ENCODE results near the gene AUTS2. TPM values are rescaled to one million over a fixed set of nuclear protein-coding genes. Genes with fewer than 3 reads are reported as not detected.
A peak's percentile ranks its signal among the peaks of the same experiment; 100 is the strongest.

The AUTS2 gene
- total and polyA plus RNA-seq, 2 experiments from 2014 or later: 3.0 to 4.4 TPM

DNA sequence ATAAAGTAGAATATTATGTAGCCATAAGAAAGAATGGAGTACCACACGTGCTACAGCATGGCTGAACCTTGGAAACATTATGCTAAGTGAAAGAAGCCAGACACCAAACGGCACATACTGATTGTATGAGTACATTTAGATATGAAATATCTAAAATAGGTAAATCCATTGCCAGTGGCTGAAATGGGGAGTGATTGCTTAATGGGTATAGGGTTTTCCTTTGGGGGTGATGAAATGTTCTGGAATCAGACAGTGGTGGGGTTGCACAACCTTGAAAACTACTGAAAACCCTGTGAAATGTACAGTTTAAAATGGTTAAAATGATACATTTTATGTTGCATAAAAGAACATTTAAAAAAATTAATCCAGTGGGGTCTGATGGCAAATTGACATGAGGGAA is 667.9 kb downstream of the AUTS2 start:
- H3K36me3 ChIP-seq (ENCODE audit: low read depth): no peaks in the 10 kb centered on the region
- H3K4me3 ChIP-seq: no peak overlapping the region
- H2AFZ ChIP-seq: no peak overlapping the region
- peaks cover under 1% of the 10 kb centered on the region; the same call in 1 of the 2 replicates for H3K4me1 ChIP-seq (ENCODE audit: insufficient read depth)
- no peak overlapping the region for H3K9ac ChIP-seq
- no peaks in the 10 kb centered on the region for H3F3A ChIP-seq (ENCODE audit: insufficient read depth)
- H4K20me1 ChIP-seq (ENCODE audit: insufficient read depth): no peaks in the 10 kb centered on the region
- H3K9me2 ChIP-seq (ENCODE audit: insufficient read depth): no peaks in the 10 kb centered on the region
- WGBS, 2 experiments (ENCODE audit: low coverage in 1 of 2, low lambda C conversion rate in 2 of 2, missing lambda C conversion rate in 2 of 2): 57 to 71% methylated on average over 2 of the region's 2 CpGs
- no peak overlapping the region for H3K27ac ChIP-seq
- no peak overlapping the region for H3K4me2 ChIP-seq (ENCODE audit: unreplicated experiment)
- no peaks in the 10 kb centered on the region for H3K79me2 ChIP-seq (ENCODE audit: insufficient read depth)
- in situ Hi-C loops (cut with MboI): no loop called here
- no peaks in the 10 kb centered on the region for H3K27me3 ChIP-seq (replicated peaks; ENCODE audit: insufficient read depth)
- H3K9me3 ChIP-seq (ENCODE audit: low read depth): no peaks in the 10 kb centered on the region
- TF ChIP-seq EZH2 (IDR thresholded peaks at IDR 0.05; ENCODE audit: insufficient read depth, poor library complexity, severe bottlenecking): no peak
- peak; percentile 6 for DNase-seq

DNA sequence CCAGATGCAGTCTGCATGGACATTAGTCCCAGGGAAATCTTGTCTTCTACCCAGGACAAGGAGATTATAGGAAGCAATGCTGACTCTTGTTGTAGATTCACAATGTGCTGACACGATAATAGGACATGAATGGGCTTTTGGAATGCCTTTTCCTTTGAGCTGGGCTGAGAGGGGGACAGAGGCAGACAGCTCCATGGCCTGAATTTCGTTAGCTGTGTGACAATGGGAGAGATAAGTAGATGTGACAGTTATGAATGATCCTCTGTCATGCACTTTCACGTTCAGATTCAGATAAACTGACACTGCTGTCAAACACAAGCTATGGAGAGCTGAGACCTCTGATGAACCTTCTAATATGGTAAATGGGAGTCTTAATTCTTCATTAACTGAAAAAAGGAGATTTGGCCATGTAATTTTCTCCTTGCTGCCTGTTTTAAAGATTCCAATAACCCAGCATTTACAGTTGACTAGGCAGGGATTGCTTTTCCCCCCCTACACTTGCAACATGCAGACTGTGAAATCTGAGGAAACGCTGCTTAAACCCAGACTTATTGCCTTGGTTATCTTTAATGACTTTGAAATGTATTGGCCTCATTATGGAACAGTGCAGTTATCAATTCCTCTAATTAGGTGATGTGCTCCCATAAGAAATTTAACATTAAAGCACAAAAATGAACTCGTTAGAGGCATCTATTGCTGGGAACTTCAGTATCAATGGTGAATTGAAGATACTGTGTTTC is 669.3 kb downstream of the AUTS2 start:
- H3K27ac ChIP-seq: no peak overlapping the region
- no peaks in the 10 kb centered on the region for H3K36me3 ChIP-seq (ENCODE audit: low read depth)
- no peak overlapping the region for H2AFZ ChIP-seq
- H3K9me3 ChIP-seq (ENCODE audit: low read depth): no peaks in the 10 kb centered on the region
- 56 to 61% methylated on average over 5 of the region's 5 CpGs for WGBS, 2 experiments (ENCODE audit: low coverage in 1 of 2, low lambda C conversion rate in 2 of 2, missing lambda C conversion rate in 2 of 2)
- H3K4me3 ChIP-seq: no peak overlapping the region
- no peaks in the 10 kb centered on the region for H3K9me2 ChIP-seq (ENCODE audit: insufficient read depth)
- no peak overlapping the region for H3K4me2 ChIP-seq (ENCODE audit: unreplicated experiment)
- H3K79me2 ChIP-seq (ENCODE audit: insufficient read depth): no peaks in the 10 kb centered on the region
- DNase-seq: no peak
- H3F3A ChIP-seq (ENCODE audit: insufficient read depth): no peaks in the 10 kb centered on the region
- H3K27me3 ChIP-seq (replicated peaks; ENCODE audit: insufficient read depth): no peaks in the 10 kb centered on the region
- TF ChIP-seq EZH2 (IDR thresholded peaks at IDR 0.05; ENCODE audit: insufficient read depth, poor library complexity, severe bottlenecking): no peak
- H3K9ac ChIP-seq: no peak overlapping the region
- no peaks in the 10 kb centered on the region for H4K20me1 ChIP-seq (ENCODE audit: insufficient read depth)
- in situ Hi-C loops (cut with MboI): no loop called here
- H3K4me1 ChIP-seq (ENCODE audit: insufficient read depth): peaks cover 4% of the 10 kb centered on the region; the same call in 1 of the 2 replicates

DNA sequence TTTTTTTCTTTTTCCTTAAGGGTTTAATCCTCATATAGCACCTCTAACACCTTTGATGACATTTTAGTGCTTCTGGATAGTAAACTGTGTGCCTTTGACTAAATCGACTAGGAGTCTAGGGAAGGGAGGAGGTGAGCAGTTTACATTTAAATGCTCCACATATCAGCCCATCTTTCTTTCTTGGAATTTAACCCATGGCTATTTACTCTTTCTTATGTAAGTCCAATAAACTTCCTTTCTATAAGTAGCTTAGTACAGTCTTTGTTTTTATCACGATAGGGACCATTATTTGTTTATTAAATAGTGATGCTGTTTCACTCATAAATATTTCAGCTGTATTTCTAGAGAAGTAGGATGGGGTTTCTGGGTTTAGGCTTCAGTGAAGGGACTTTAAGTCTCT is 669.9 kb downstream of the AUTS2 start:
- Histone ChIP-seq H3K9me2 (ENCODE audit: insufficient read depth) (no peaks in the 10 kb centered on the region), H3K4me1 (ENCODE audit: insufficient read depth) (peaks cover 4% of the 10 kb centered on the region; the same call in 1 of the 2 replicates), H3F3A (ENCODE audit: insufficient read depth) (no peaks in the 10 kb centered on the region), H3K4me2 (ENCODE audit: unreplicated experiment) (no peak overlapping the region), H3K79me2 (ENCODE audit: insufficient read depth) (no peaks in the 10 kb centered on the region), H3K36me3 (ENCODE audit: low read depth) (no peaks in the 10 kb centered on the region), H2AFZ (no peak overlapping the region), H3K9me3 (ENCODE audit: low read depth) (no peaks in the 10 kb centered on the region), H3K27ac (no peak overlapping the region), H3K9ac (no peak overlapping the region), H3K27me3 (replicated peaks; ENCODE audit: insufficient read depth) (no peaks in the 10 kb centered on the region), H4K20me1 (ENCODE audit: insufficient read depth) (no peaks in the 10 kb centered on the region), H3K4me3 (no peak overlapping the region)
- no peak for DNase-seq
- in situ Hi-C loops (cut with MboI): no loop called here
- 76 to 89% methylated on average over 2 of the region's 2 CpGs for WGBS, 2 experiments (ENCODE audit: low coverage in 1 of 2, low lambda C conversion rate in 2 of 2, missing lambda C conversion rate in 2 of 2)
- TF ChIP-seq EZH2phosphoT487 (IDR thresholded peaks at IDR 0.05; ENCODE audit: insufficient read depth, low read depth) (no peak), EZH2 (IDR thresholded peaks at IDR 0.05; ENCODE audit: insufficient read depth, poor library complexity, severe bottlenecking) (no peak)

DNA sequence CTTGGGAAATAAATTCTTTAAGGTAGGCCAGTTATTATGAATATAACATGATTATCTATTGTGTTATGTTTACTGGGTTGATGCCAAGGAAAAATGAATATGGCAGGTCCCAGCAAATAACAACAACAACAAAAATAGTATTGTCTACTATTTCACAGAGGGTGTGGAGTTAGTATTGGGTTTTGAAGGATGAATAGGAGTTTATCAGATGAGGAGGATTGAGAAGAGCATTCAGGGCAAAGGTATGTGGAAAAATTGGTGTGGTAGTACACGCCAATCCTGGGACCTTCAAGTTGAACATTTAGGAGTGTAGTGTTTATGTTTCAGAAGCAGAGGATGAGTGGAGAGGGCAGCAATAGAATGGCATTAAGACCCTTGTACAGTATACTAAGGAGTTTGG is 671.9 kb downstream of the AUTS2 start:
- in situ Hi-C loops (cut with MboI): no loop called here

More for the DNA sequence above, 671.9 kb downstream of the AUTS2 start:
- Histone ChIP-seq H3K4me1 (ENCODE audit: insufficient read depth) (peaks cover 4% of the 10 kb centered on the region; the same call in 1 of the 2 replicates), H3F3A (ENCODE audit: insufficient read depth) (no peaks in the 10 kb centered on the region), H3K27ac (no peak overlapping the region), H3K79me2 (ENCODE audit: insufficient read depth) (no peaks in the 10 kb centered on the region), H3K36me3 (ENCODE audit: low read depth) (no peaks in the 10 kb centered on the region), H2AFZ (no peak overlapping the region), H3K9me3 (ENCODE audit: low read depth) (no peaks in the 10 kb centered on the region), H3K4me2 (ENCODE audit: unreplicated experiment) (no peak overlapping the region), H3K4me3 (no peak overlapping the region), H4K20me1 (ENCODE audit: insufficient read depth) (no peaks in the 10 kb centered on the region), H3K27me3 (replicated peaks; ENCODE audit: insufficient read depth) (no peaks in the 10 kb centered on the region), H3K9me2 (ENCODE audit: insufficient read depth) (no peaks in the 10 kb centered on the region), H3K9ac (no peak overlapping the region)
- TF ChIP-seq EZH2phosphoT487 (IDR thresholded peaks at IDR 0.05; ENCODE audit: insufficient read depth, low read depth): no peak
- TF ChIP-seq EZH2 (IDR thresholded peaks at IDR 0.05; ENCODE audit: insufficient read depth, poor library complexity, severe bottlenecking): no peak
- 81 to 92% methylated on average over 1 of the region's 1 CpG for WGBS, 2 experiments (ENCODE audit: low coverage in 1 of 2, low lambda C conversion rate in 2 of 2, missing lambda C conversion rate in 2 of 2)
- DNase-seq: no peak

All from GM23248 (cell line).